ENCODE results near the gene ADCY3. TPM values are rescaled to one million over a fixed set of nuclear protein-coding genes. Genes with fewer than 3 reads are reported as not detected.

Gene ADCY3
- total and polyA plus RNA-seq, 7 experiments from 2014 or later, result 2.0 to 44.7 (median 5.1) TPM

GRCh38 chr2:24830351-24830750 lies 89.7 kb downstream of the ADCY3 start:
- no peak for ATAC-seq
- CTCF ChIA-PET, result interaction anchor here (0.7 to 1.4 kb wide), 2 partner anchors 408 to 421 kb away, joined by 3 to 6 read pairs; no protein-coding TSS in a partner anchor

GRCh38 chr2:24828238-24828996 lies 91.6 kb downstream of the ADCY3 start:
- H3K27me3 ChIP-seq (ENCODE audit: control insufficient read depth in 2 of 2, insufficient read depth in 2 of 2, low read length in 2 of 2), result no peaks in the 10 kb centered on the region
- ATAC-seq (no peak), DNase-seq (no peak)
- Mint-ChIP-seq H3K36me3 (peaks cover 0 to 10% (median 2%) of the 10 kb centered on the region in 5 donors), H3K9me3 (no peaks in the 10 kb centered on the region), H3K4me3 (no peak overlapping the region), H3K4me1 (peaks cover 4 to 23% (median 7%) of the 10 kb centered on the region in 7 donors), H3K27me3 (no peaks in the 10 kb centered on the region), H3K27ac (no peak overlapping the region)
- intact Hi-C loops (cut with micrococcal nuclease), result loop anchor here (5.0 kb wide), 2 partner anchors 299 to 369 kb away; no protein-coding TSS in a partner anchor
- H3K4me3 ChIP-seq (ENCODE audit: low read length), result no peak overlapping the region
- H3K9me3 ChIP-seq (ENCODE audit: control insufficient read depth in 2 of 3, low read length in 3 of 3), result no peaks in the 10 kb centered on the region
- ChIA-PET POLR2A (interaction anchor here (0.6 kb wide), 1 partner anchor 200 kb away, joined by 3 read pairs; no protein-coding TSS in a partner anchor), CTCF (interaction anchor here (0.5 to 3.9 kb wide), 15 partner anchors 9 to 425 kb away, joined by 3 to 80 read pairs (median 4); partner anchors contain the start of genes CENPO and PTRHD1)
- no peaks in the 10 kb centered on the region for H3K36me3 ChIP-seq (ENCODE audit: control insufficient read depth in 2 of 3, insufficient read depth in 3 of 3, low read length in 3 of 3)
- H3K27ac ChIP-seq (ENCODE audit: low read depth, low read length), result no peak overlapping the region
- peaks cover 0 to 4% of the 10 kb centered on the region in 2 donors for H3K4me1 ChIP-seq (ENCODE audit: control insufficient read depth in 2 of 2, insufficient read depth in 2 of 2, low read length in 2 of 2)

More at GRCh38 chr2:24830351-24830750, 89.7 kb downstream of the ADCY3 start:
- Histone ChIP-seq H3K9me3 (ENCODE audit: control insufficient read depth in 2 of 3, low read length in 3 of 3) (no peaks in the 10 kb centered on the region), H3K27me3 (ENCODE audit: control insufficient read depth in 2 of 2, insufficient read depth in 2 of 2, low read length in 2 of 2) (no peaks in the 10 kb centered on the region), H3K27ac (ENCODE audit: low read depth, low read length) (no peak overlapping the region), H3K4me1 (ENCODE audit: control insufficient read depth in 2 of 2, insufficient read depth in 2 of 2, low read length in 2 of 2) (peaks cover 0 to 4% of the 10 kb centered on the region in 2 donors), H3K4me3 (ENCODE audit: low read length) (no peak overlapping the region), H3K36me3 (ENCODE audit: control insufficient read depth in 2 of 3, insufficient read depth in 3 of 3, low read length in 3 of 3) (peaks cover 0 to 5% (median 0%) of the 10 kb centered on the region in 3 experiments)
- no peak for DNase-seq
- intact Hi-C loops (cut with micrococcal nuclease), result no loop called here
- H3K4me3 Mint-ChIP-seq, result no peak overlapping the region
- peaks cover 0 to 17% (median 4%) of the 10 kb centered on the region in 5 donors for H3K36me3 Mint-ChIP-seq
- H3K4me1 Mint-ChIP-seq, result peaks cover 4 to 20% (median 7%) of the 10 kb centered on the region in 7 donors
- H3K27ac Mint-ChIP-seq, result no peak overlapping the region
- POLR2A ChIA-PET, result no interaction called here
- H3K27me3 Mint-ChIP-seq, result no peaks in the 10 kb centered on the region
- H3K9me3 Mint-ChIP-seq, result no peaks in the 10 kb centered on the region

- Histone ChIP-seq H3K27ac (ENCODE audit: low read depth, low read length) (no peak overlapping the region), H3K9me3 (ENCODE audit: control insufficient read depth in 2 of 3, low read length in 3 of 3) (no peaks in the 10 kb centered on the region), H3K4me1 (ENCODE audit: control insufficient read depth in 2 of 2, insufficient read depth in 2 of 2, low read length in 2 of 2) (peaks cover 0 to 4% of the 10 kb centered on the region in 2 donors), H3K36me3 (ENCODE audit: control insufficient read depth in 2 of 3, insufficient read depth in 3 of 3, low read length in 3 of 3) (peaks cover 0 to 7% (median 0%) of the 10 kb centered on the region in 3 experiments), H3K27me3 (ENCODE audit: control insufficient read depth in 2 of 2, insufficient read depth in 2 of 2, low read length in 2 of 2) (no peaks in the 10 kb centered on the region), H3K4me3 (ENCODE audit: low read length) (no peak overlapping the region)
- ChIA-PET CTCF (interaction anchor here (0.7 to 3.9 kb wide), 13 partner anchors 8 to 424 kb away, joined by 3 to 80 read pairs (median 4); partner anchors contain the start of genes CENPO and PTRHD1), POLR2A (interaction anchor here (0.6 to 1.1 kb wide), 4 partner anchors 199 to 423 kb away, joined by 3 to 7 read pairs (median 3); no protein-coding TSS in a partner anchor)
- peak overlapping the region in 3 of 9 donors; percentile 7 to 74 (median 42) for H3K27ac Mint-ChIP-seq
- peaks cover 0 to 15% (median 0%) of the 10 kb centered on the region in 5 donors for H3K36me3 Mint-ChIP-seq
- H3K27me3 Mint-ChIP-seq, result no peaks in the 10 kb centered on the region
- H3K4me1 Mint-ChIP-seq, result peaks cover 4 to 23% (median 7%) of the 10 kb centered on the region in 7 donors
- ATAC-seq, result peak; percentile 91
- DNase-seq, result peak; percentile 41 to 76 (median 65)
- no peak overlapping the region for H3K4me3 Mint-ChIP-seq
- no peaks in the 10 kb centered on the region for H3K9me3 Mint-ChIP-seq
- intact Hi-C loops (cut with micrococcal nuclease), result loop anchor here (1.0 to 5.0 kb wide), 8 partner anchors 35 to 417 kb away; partner anchors contain the start of gene NCOA1 (in 1 of the 2)
These were observed 92.5 kb downstream of the ADCY3 start for GRCh38 chr2:24827321-24828237.

GRCh38 chr2:24826773-24827145 lies 93.3 kb downstream of the ADCY3 start:
- Histone ChIP-seq H3K9me3 (ENCODE audit: control insufficient read depth in 2 of 3, low read length in 3 of 3) (no peaks in the 10 kb centered on the region), H3K27me3 (ENCODE audit: control insufficient read depth in 2 of 2, insufficient read depth in 2 of 2, low read length in 2 of 2) (no peaks in the 10 kb centered on the region), H3K36me3 (ENCODE audit: control insufficient read depth in 2 of 3, insufficient read depth in 3 of 3, low read length in 3 of 3) (peaks cover 0 to 14% (median 0%) of the 10 kb centered on the region in 3 experiments), H3K4me1 (ENCODE audit: control insufficient read depth in 2 of 2, insufficient read depth in 2 of 2, low read length in 2 of 2) (peaks cover 0 to 4% of the 10 kb centered on the region in 2 donors), H3K27ac (ENCODE audit: low read depth, low read length) (no peak overlapping the region), H3K4me3 (ENCODE audit: low read length) (no peak overlapping the region)
- ATAC-seq (peak; percentile 17), DNase-seq (peak in 1 of 9 donors; percentile 6)
- ChIA-PET CTCF (interaction anchor here (2.6 to 3.9 kb wide), 3 partner anchors 404 to 418 kb away, joined by 17 to 80 read pairs (median 20); no protein-coding TSS in a partner anchor), POLR2A (interaction anchor here (0.6 to 1.1 kb wide), 2 partner anchors 417 to 422 kb away, joined by 3 to 7 read pairs; no protein-coding TSS in a partner anchor)
- intact Hi-C loops (cut with micrococcal nuclease), result loop anchor here (1.0 to 5.0 kb wide), 8 partner anchors 34 to 416 kb away; partner anchors contain the start of gene NCOA1 (in 1 of the 2)
- peaks cover 4 to 23% (median 7%) of the 10 kb centered on the region in 7 donors for H3K4me1 Mint-ChIP-seq
- peak overlapping the region in 2 of 9 donors; percentile 2 to 87 for H3K27ac Mint-ChIP-seq
- H3K27me3 Mint-ChIP-seq, result no peaks in the 10 kb centered on the region
- peaks cover 0 to 15% (median 0%) of the 10 kb centered on the region in 5 donors for H3K36me3 Mint-ChIP-seq
- no peak overlapping the region for H3K4me3 Mint-ChIP-seq
- H3K9me3 Mint-ChIP-seq, result no peaks in the 10 kb centered on the region

GRCh38 chr2:24825883-24826772 lies 93.9 kb downstream of the ADCY3 start:
- DNase-seq, result peak in 1 of 9 donors; percentile 23
- H3K36me3 Mint-ChIP-seq, result peaks cover 0 to 15% (median under 1%) of the 10 kb centered on the region in 5 donors
- H3K4me3 Mint-ChIP-seq, result no peak overlapping the region
- H3K4me1 Mint-ChIP-seq, result peaks cover 4 to 23% (median 7%) of the 10 kb centered on the region in 7 donors
- no peaks in the 10 kb centered on the region for H3K9me3 Mint-ChIP-seq
- no peak overlapping the region for H3K4me3 ChIP-seq (ENCODE audit: low read length)
- no peaks in the 10 kb centered on the region for H3K27me3 ChIP-seq (ENCODE audit: control insufficient read depth in 2 of 2, insufficient read depth in 2 of 2, low read length in 2 of 2)
- ChIA-PET POLR2A (no interaction called here), CTCF (interaction anchor here (0.6 to 3.9 kb wide), 3 partner anchors 413 to 1602 kb away, joined by 3 to 80 read pairs (median 20); no protein-coding TSS in a partner anchor)
- peaks cover 0 to 4% of the 10 kb centered on the region in 2 donors for H3K4me1 ChIP-seq (ENCODE audit: control insufficient read depth in 2 of 2, insufficient read depth in 2 of 2, low read length in 2 of 2)
- intact Hi-C loops (cut with micrococcal nuclease), result loop anchor here (2.0 to 5.0 kb wide), 3 partner anchors 301 to 371 kb away; partner anchors contain the start of gene NCOA1 (in 1 of the 2)
- H3K36me3 ChIP-seq (ENCODE audit: control insufficient read depth in 2 of 3, insufficient read depth in 3 of 3, low read length in 3 of 3), result peaks cover 0 to 20% (median 0%) of the 10 kb centered on the region in 3 experiments
- no peak for ATAC-seq
- no peak overlapping the region for H3K27ac ChIP-seq (ENCODE audit: low read depth, low read length)
- peak overlapping the region in 3 of 9 donors; percentile 2 to 87 (median 41) for H3K27ac Mint-ChIP-seq
- no peaks in the 10 kb centered on the region for H3K27me3 Mint-ChIP-seq
- H3K9me3 ChIP-seq (ENCODE audit: control insufficient read depth in 2 of 3, low read length in 3 of 3), result no peaks in the 10 kb centered on the region
